Thoracic aorta (tissue), 2 donors: ENCODE results near the gene MT4. TPM values are rescaled to one million over a fixed set of nuclear protein-coding genes. Genes with fewer than 3 reads are reported as not detected.

Experiments used
- ATAC-seq: fragments of 150-250 bp; one replicate; pipeline ENCODE4 v1.8.0; 2017; ENCODE audit warnings: low read depth; ENCODE audit not compliant: insufficient number of reproducible peaks, low FRiP score
- DNase-seq: peaks from one replicate; pipeline ENCODE4 v3.0.0-alpha.2; 2020; ENCODE audit warnings: low spot score
- H3K27ac ChIP-seq, 2 donors: fragments of 200-600 bp; sonication (generic); 1 replicate in 1 of 2; 2 replicates in 1 of 2; pipeline ENCODE4 v1.5.1; 2016; ENCODE audit warnings: mild to moderate bottlenecking in 2 of 2, moderate library complexity in 2 of 2
- H3K27me3 ChIP-seq: fragments of 200-600 bp; sonication (generic); replicated peaks from 2 replicates; pipeline ENCODE4 v1.6.0; 2016; ENCODE audit warnings: mild to moderate bottlenecking; ENCODE audit not compliant: insufficient read depth
- H3K36me3 ChIP-seq: fragments of 200-600 bp; sonication (generic); one replicate; pipeline ENCODE4 v1.5.1; 2016
- H3K4me1 ChIP-seq, 2 donors: fragments of 200-600 bp; sonication (generic); 1 replicate in 1 of 2; 2 replicates in 1 of 2; pipeline versions ENCODE4 v1.5.1 to v1.6.0; 2016; ENCODE audit warnings: low read depth in 2 of 2, mild to moderate bottlenecking in 1 of 2; ENCODE audit not compliant: control insufficient read depth in 1 of 2
- H3K4me3 ChIP-seq: fragments of 200-600 bp; sonication (generic); 2 replicates; pipeline ENCODE4 v1.5.1; 2016; ENCODE audit warnings: mild to moderate bottlenecking
- H3K9me3 ChIP-seq: fragments of 200-600 bp; sonication (generic); 2 replicates; pipeline ENCODE4 v1.5.1; 2016
- total RNA-seq, 2 donors: library from RNA; depleted of rRNA; stranded (reverse); fragments of >200 nt; gene quantifications; one replicate each; pipeline versions ENCODE4 v1.1.0 to v1.2.3, GENCODE V29; 2016
- TF ChIP-seq, protein P1 (sequence below): fragments of 200-600 bp; sonication (generic); IDR thresholded peaks from one replicate; pipeline ENCODE4 v1.5.1; 2019; ENCODE audit warnings: antibody characterized with exemption

The MT4 gene
- total RNA-seq, 2 donors from 2014 or later: not detected

DNA sequence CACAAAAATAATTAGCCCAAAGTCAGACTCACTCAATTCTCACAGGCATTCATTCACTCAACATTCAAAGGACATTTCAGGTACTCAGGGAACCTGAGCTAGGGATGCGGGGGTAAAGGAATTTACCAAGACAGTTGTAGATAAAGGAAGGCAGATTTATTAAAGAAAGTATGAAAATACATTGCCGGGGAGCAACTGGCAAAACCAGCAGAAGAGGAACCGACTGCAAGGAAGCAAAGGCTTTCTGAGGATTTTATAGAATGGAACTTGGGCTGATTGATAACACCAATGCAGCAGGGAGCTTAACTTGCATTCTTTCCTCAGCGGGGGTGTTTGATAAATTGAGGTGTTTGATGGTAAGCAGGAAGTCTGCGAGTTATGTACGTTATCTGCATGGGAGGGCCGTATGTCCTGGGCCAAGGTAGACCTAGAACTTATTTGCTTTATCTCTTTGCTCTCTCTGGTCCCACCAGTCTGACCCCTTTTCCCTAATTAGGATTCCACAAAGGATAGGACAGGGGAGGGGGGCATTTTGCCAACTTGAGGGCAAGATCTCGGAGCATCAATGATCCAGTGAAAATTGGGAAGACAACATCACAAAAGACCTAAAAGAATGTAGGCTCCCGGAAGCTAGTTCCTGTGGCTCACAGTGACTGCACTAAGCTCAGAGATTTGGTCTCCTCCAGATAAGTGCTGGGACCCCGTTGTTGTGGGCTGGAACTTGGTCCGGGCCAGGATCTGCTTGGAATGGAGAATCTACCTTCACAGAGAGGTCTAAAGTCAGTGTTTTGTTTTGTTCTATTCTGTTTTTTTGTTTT is 18.7 kb downstream of the MT4 start:
- ATAC-seq (no peak), DNase-seq (no peak)
- Histone ChIP-seq H3K36me3 (no peaks in the 10 kb centered on the region), H3K4me3 (no peak overlapping the region), H3K9me3 (no peaks in the 10 kb centered on the region), H3K27me3 (peaks cover 6% of the 10 kb centered on the region), H3K27ac (no peak overlapping the region), H3K4me1 (no peaks in the 10 kb centered on the region)
- TF ChIP-seq, protein P1, sequence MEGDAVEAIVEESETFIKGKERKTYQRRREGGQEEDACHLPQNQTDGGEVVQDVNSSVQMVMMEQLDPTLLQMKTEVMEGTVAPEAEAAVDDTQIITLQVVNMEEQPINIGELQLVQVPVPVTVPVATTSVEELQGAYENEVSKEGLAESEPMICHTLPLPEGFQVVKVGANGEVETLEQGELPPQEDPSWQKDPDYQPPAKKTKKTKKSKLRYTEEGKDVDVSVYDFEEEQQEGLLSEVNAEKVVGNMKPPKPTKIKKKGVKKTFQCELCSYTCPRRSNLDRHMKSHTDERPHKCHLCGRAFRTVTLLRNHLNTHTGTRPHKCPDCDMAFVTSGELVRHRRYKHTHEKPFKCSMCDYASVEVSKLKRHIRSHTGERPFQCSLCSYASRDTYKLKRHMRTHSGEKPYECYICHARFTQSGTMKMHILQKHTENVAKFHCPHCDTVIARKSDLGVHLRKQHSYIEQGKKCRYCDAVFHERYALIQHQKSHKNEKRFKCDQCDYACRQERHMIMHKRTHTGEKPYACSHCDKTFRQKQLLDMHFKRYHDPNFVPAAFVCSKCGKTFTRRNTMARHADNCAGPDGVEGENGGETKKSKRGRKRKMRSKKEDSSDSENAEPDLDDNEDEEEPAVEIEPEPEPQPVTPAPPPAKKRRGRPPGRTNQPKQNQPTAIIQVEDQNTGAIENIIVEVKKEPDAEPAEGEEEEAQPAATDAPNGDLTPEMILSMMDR: no peak

DNA sequence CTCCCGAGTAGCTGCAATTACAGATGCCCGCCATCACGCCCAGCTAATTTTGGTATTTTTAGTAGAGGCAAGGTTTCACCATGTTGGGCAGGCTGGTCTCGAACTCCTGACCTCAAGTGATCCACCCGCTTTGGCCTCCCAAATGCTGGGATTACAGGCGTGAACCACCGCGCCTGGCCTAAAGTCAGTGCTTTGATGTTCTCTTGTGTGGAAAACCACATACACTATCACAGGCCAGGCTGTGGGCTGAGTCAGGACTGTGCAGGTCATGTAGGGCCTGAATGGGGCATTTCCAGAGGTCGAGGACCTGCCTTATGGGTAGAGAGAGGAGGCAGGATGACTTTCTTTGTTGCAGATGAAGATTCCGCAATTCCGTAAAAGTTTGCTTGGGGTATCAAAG is 19.4 kb downstream of the MT4 start:
- DNase-seq (no peak), ATAC-seq (no peak)
- Histone ChIP-seq H3K9me3 (no peaks in the 10 kb centered on the region), H3K27me3 (peaks cover 11% of the 10 kb centered on the region), H3K36me3 (no peaks in the 10 kb centered on the region), H3K27ac (no peak overlapping the region), H3K4me1 (peaks cover 4 to 5% of the 10 kb centered on the region in 2 donors), H3K4me3 (no peak overlapping the region)
- TF ChIP-seq, protein P1: no peak

DNA sequence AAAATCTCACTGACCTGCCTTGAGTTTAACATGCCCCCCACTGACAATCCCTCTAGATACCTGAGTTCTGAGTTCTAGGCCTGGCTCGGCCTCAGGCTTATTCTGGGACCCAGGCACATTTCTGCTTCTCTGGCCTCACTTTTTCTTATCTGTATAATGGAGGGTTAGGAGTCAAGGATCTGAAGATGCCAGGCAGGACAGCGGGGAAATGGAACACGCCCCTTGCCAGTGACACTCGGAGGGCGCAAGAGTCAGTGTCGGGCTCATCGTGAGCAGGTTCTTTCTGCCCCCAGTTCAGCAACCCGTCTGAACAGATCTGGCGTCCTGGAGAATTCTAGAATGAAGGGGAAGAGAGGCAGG is 23.9 kb downstream of the MT4 start:
- Histone ChIP-seq H3K9me3 (no peaks in the 10 kb centered on the region), H3K4me1 (peaks cover 7 to 11% of the 10 kb centered on the region in 2 donors), H3K27me3 (peaks cover 11% of the 10 kb centered on the region), H3K27ac (no peak overlapping the region), H3K4me3 (peak overlapping the region; percentile 68), H3K36me3 (no peaks in the 10 kb centered on the region)
- DNase-seq (no peak), ATAC-seq (no peak)
- TF ChIP-seq, protein P1: no peak

DNA sequence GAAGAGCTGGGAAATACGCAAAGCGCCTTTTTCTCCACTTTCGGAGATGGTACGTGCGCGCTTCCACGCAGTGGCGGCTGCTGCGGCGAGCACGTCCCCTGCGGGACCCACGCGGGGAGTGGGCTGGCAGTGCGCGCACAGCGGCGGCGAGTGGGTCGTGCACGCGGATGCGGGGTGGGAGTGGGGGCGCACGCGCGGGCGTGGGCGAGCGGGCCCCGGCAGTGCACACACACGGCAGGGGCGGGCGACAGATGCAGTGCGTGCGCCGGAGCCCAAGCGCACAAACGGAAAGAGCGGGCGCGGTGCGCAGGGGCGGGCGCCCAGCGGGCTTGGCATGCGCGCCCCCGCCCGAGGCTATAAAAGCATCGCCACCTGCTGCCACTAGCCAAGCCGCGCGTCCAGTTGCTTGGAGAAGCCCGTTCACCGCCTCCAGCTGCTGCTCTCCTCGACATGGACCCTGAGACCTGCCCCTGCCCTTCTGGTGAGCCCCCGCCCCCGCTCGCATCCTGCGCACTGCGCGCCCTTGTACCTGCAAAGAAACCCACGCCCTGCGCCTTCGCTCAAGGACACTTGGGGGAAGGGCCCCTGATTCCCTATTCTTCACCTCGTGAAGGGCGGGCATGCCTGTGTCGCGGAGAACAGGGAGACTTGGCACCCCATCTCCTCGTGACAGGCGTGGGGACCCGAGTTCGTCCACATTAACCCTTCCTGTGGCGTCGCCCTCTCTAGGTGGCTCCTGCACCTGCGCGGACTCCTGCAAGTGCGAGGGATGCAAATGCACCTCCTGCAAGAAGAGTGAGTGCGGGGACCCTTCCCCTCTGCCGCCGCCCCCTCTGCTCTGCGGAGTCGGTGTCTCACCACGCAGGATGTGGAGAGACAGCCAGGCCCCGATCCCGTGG is 24.5 kb downstream of the MT4 start, which contains the start of gene MT3:
Gene MT3 (plus strand): TSS at position 388 of the 899 bp plus-strand sequence. CDS start 63 bp downstream, at position 451.
- DNase-seq (no peak), ATAC-seq (no peak)
- Histone ChIP-seq H3K9me3 (no peaks in the 10 kb centered on the region), H3K27me3 (peaks cover 11% of the 10 kb centered on the region), H3K36me3 (no peaks in the 10 kb centered on the region), H3K27ac (no peak within 1 kb of the TSS), H3K4me3 (peak within 1 kb of the TSS; percentile 68), H3K4me1 (peaks cover 7 to 11% of the 10 kb centered on the region in 2 donors)
- TF ChIP-seq, protein P1: no peak
